Endodermal cell (in vitro differentiated cells): ENCODE data around the gene PHF2. TPM values are rescaled to one million over a fixed set of nuclear protein-coding genes. Genes with fewer than 3 reads are reported as not detected.

Source experiments
- DNase-seq: peaks from one replicate; pipeline ENCODE4 v3.0.0-alpha.2; 2017
- H3K27ac ChIP-seq: 2 replicates; pipeline ENCODE4 v1.5.1; 2013; ENCODE audit warnings: mild to moderate bottlenecking, low read depth, low read length, moderate library complexity
- H3K27me3 ChIP-seq: 2 replicates; pipeline ENCODE4 v1.6.1; 2013; ENCODE audit warnings: mild to moderate bottlenecking, low read length, moderate library complexity; ENCODE audit not compliant: insufficient read depth, control insufficient read depth, poor library complexity, severe bottlenecking
- H3K36me3 ChIP-seq: 2 replicates; pipeline ENCODE4 v1.7.0; 2013; ENCODE audit warnings: mild to moderate bottlenecking, low read length, moderate library complexity; ENCODE audit not compliant: control insufficient read depth, insufficient read depth
- H3K4me1 ChIP-seq: one replicate; pipeline ENCODE4 v1.7.0; 2013; ENCODE audit warnings: low read length; ENCODE audit not compliant: control insufficient read depth, insufficient read depth
- H3K4me3 ChIP-seq: 2 replicates; pipeline ENCODE4 v1.5.1; 2013; ENCODE audit warnings: mild to moderate bottlenecking, low read length, moderate library complexity
- H3K9ac ChIP-seq: 2 replicates; pipeline ENCODE4 v1.6.1; 2013; ENCODE audit warnings: mild to moderate bottlenecking, low read length, moderate library complexity; ENCODE audit not compliant: poor library complexity, severe bottlenecking; ENCODE audit errors: extremely low read depth
- H3K9me3 ChIP-seq: 2 replicates; pipeline ENCODE4 v1.6.1; 2013; ENCODE audit warnings: mild to moderate bottlenecking, low read length, moderate library complexity; ENCODE audit not compliant: control insufficient read depth
- H3K27ac Mint-ChIP-seq: 2 replicates; pipeline ENCODE4 v1.8.0; 2020; ENCODE audit warnings: mixed read lengths
- H3K27me3 Mint-ChIP-seq: 2 replicates; pipeline ENCODE4 v1.8.0; 2021; ENCODE audit warnings: mild to moderate bottlenecking, mixed read lengths; ENCODE audit not compliant: insufficient read depth
- H3K36me3 Mint-ChIP-seq: 2 replicates; pipeline ENCODE4 v1.8.0; 2020; ENCODE audit warnings: low read depth, mixed read lengths
- H3K4me1 Mint-ChIP-seq: 2 replicates; pipeline ENCODE4 v1.8.0; 2020; ENCODE audit warnings: mixed read lengths
- H3K4me3 Mint-ChIP-seq: 2 replicates; pipeline ENCODE4 v1.8.0; 2020; ENCODE audit warnings: mild to moderate bottlenecking, moderate library complexity, mixed read lengths
- H3K9me3 Mint-ChIP-seq: 2 replicates; pipeline ENCODE4 v1.8.0; 2020; ENCODE audit warnings: mild to moderate bottlenecking, mixed read lengths
- WGBS, 2 experiments: methylation state at CpG; one replicate each; pipeline versions ENCODE4 v1.1.5 to v1.1.7; 2013; ENCODE audit warnings: missing lambda C conversion rate in 2 of 2, mixed read lengths in 1 of 2; ENCODE audit not compliant: insufficient coverage in 1 of 2, insufficient read length in 1 of 2; 5-methylcytosine and 5-hydroxymethylcytosine counted together
- total RNA-seq, 2 donors: library from RNA; stranded (reverse); fragmentation: NEBNext Ultra II Directional in 1 of 2; extraction: Animal tissue kit (Norgen Biotek cat#: 25700) in 1 of 2; gene quantifications; 2 replicates in 1 of 2; 3 replicates in 1 of 2; pipeline ENCODE4 v1.2.1, GENCODE V29; 2021
- TF ChIP-seq, protein P1 (sequence below): fragments of 200-600 bp; sonication (generic); conservative IDR thresholded peaks from 2 replicates; pipeline ENCODE4 v1.5.0; 2021; ENCODE audit warnings: antibody characterized with exemption, mild to moderate bottlenecking

PHF2 gene
- total RNA-seq, 2 donors from 2014 or later: 17.1 to 20.2 TPM

DNA sequence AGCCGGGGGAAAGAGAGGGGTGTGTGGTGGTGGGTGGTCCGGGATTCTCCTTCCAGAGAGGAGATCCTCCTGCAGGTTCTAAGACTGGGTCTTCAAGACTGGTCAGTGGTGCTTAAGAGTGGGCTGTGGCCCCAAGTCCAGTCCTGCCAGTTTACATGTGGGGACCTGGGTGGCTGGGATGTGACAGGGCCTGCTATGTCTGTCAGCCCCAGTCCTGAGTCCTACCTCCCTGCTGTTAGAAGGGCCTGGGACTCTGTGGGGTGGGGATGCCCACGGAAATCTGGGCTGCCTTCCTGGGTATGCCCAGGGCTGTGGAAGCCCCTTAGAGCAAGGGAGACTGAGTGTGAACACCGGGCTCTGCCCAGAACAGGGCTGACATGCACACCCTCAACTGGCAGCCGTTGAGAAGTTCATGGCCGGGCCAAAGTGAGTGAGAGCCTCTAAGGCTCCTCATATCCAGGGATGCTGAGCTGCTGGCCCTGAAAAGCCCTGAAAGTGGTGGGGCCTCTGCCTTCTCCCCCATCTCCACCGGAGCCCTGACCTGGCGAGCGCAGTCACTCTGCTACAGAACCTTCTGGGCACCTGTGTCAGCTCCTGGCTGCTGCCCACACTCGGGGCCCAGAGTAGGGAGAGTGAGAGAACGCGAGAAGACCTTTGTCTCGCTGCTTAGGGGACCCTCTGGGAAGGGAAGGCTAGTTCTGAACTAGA, 1.7 kb downstream of the PHF2 start:
- TF ChIP-seq, protein P1, sequence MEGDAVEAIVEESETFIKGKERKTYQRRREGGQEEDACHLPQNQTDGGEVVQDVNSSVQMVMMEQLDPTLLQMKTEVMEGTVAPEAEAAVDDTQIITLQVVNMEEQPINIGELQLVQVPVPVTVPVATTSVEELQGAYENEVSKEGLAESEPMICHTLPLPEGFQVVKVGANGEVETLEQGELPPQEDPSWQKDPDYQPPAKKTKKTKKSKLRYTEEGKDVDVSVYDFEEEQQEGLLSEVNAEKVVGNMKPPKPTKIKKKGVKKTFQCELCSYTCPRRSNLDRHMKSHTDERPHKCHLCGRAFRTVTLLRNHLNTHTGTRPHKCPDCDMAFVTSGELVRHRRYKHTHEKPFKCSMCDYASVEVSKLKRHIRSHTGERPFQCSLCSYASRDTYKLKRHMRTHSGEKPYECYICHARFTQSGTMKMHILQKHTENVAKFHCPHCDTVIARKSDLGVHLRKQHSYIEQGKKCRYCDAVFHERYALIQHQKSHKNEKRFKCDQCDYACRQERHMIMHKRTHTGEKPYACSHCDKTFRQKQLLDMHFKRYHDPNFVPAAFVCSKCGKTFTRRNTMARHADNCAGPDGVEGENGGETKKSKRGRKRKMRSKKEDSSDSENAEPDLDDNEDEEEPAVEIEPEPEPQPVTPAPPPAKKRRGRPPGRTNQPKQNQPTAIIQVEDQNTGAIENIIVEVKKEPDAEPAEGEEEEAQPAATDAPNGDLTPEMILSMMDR: no peak
- Histone ChIP-seq H3K9me3 (no peaks in the 10 kb centered on the region), H3K36me3 (peaks cover 3% of the 10 kb centered on the region), H3K4me1 (peaks cover 14% of the 10 kb centered on the region), H3K27ac (no peak overlapping the region), H3K9ac (peak overlapping the region; percentile 51), H3K4me3 (peak overlapping the region; percentile 88), H3K27me3 (no peaks in the 10 kb centered on the region)
- peaks cover 35% of the 10 kb centered on the region for H3K4me1 Mint-ChIP-seq
- 87 to 93% methylated on average over 6 to 13 of the region's 13 CpGs for WGBS, 2 experiments
- H3K27me3 Mint-ChIP-seq: peaks cover 10% of the 10 kb centered on the region
- peak; percentile 52 for DNase-seq
- no peaks in the 10 kb centered on the region for H3K9me3 Mint-ChIP-seq
- H3K36me3 Mint-ChIP-seq: no peaks in the 10 kb centered on the region
- H3K4me3 Mint-ChIP-seq: peak overlapping the region; percentile 74
- no peak overlapping the region for H3K27ac Mint-ChIP-seq

DNA sequence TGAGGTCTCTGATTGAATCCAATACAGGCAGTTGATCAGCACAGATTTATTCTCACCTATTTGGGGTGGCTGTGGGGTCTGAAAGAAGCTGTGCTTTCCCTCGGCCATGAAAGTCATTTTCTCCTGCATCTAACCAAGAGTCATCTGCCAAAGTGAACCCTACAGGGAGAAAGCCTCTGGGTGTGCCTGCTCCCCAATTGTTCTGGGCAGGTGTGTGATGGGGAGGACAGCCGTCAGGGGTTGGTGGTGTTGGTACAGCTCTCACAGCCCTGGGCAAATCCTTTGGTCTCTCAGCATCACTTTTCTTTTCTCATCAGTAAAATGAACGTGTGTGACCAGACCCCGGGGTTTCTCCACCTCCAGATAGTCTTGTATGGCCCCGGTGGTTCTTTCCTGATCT, 2.5 kb downstream of the PHF2 start:
- WGBS, 2 experiments: 93 to 100% methylated on average over 3 to 5 of the region's 5 CpGs
- Histone ChIP-seq H3K9me3 (no peaks in the 10 kb centered on the region), H3K9ac (no peak overlapping the region), H3K36me3 (peaks cover 4% of the 10 kb centered on the region), H3K4me1 (peaks cover 14% of the 10 kb centered on the region), H3K4me3 (no peak overlapping the region), H3K27ac (no peak overlapping the region), H3K27me3 (no peaks in the 10 kb centered on the region)
- Mint-ChIP-seq H3K9me3 (no peaks in the 10 kb centered on the region), H3K27ac (no peak overlapping the region), H3K36me3 (peaks cover 2% of the 10 kb centered on the region), H3K4me3 (no peak overlapping the region), H3K27me3 (peaks cover 10% of the 10 kb centered on the region), H3K4me1 (peaks cover 35% of the 10 kb centered on the region)
- TF ChIP-seq, protein P1: no peak
- peak; percentile 29 for DNase-seq

DNA sequence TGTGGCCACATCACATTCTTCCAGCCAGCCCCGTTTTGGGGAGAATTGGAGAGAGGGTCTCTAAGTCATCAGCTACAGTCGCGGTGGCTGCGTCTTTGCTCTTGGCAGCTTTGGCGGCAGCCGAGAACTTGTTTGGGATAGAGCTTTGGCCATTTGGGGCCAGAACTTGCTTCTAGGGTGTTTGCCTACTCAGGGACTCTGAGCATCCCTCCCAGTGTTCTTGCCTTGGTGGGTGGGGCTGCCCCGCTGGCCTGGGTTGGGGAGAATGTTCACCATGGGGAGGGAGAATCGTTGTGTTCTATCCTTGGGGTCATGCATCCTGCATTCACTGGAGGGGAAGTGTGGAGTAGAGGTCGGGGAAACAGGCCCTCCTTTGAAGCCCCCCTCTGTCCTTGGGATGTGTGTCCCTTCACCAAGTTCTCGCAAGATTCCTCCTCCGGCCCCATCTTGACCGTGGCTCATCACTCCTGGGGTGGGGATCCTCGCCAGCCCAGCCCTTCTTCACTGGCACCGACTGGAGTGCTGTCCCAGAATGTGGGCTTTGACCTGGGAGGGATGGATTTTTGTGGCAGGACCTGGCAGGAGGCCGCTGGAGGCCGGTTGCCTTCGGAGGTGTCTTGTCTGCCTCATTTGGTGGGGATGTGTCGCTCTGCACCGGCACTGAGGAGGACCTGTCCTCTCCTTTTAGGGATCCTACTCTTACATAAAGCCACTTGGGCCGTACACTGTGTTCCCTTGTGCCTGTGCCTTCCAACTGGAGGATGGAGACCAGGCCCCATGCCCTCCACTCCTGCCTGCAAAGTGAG, 3.5 kb downstream of the PHF2 start:
- H3K36me3 Mint-ChIP-seq: peaks cover 6% of the 10 kb centered on the region
- Histone ChIP-seq H3K4me3 (no peak overlapping the region), H3K9ac (no peak overlapping the region), H3K36me3 (peaks cover 4% of the 10 kb centered on the region), H3K9me3 (peaks cover 8% of the 10 kb centered on the region), H3K27me3 (no peaks in the 10 kb centered on the region), H3K4me1 (peaks cover 14% of the 10 kb centered on the region), H3K27ac (no peak overlapping the region)
- peaks cover 9% of the 10 kb centered on the region for H3K27me3 Mint-ChIP-seq
- no peak overlapping the region for H3K27ac Mint-ChIP-seq
- peak; percentile 38 for DNase-seq
- TF ChIP-seq, protein P1: no peak
- no peak overlapping the region for H3K4me3 Mint-ChIP-seq
- peaks cover 32% of the 10 kb centered on the region for H3K4me1 Mint-ChIP-seq
- peaks cover 4% of the 10 kb centered on the region for H3K9me3 Mint-ChIP-seq
- WGBS, 2 experiments: 87 to 91% methylated on average over 5 to 20 of the region's 20 CpGs
